ENCODE results near the gene TMC8.
"Not testable (repeated sequence)": the region's sequence is repeated elsewhere in the genome, so short reads cannot be mapped to it uniquely, and the experiment has no call there.

TMC8 gene

GRCh38 chr17:78130437-78131101 lies at the start of gene TMC8:
TSS of gene TMC8 (plus strand) at chr17:78130771. CDS start at chr17:78131589, 818 bp downstream.
- H3K27ac ChIP-seq (ENCODE audit: low read depth, low read length), result no peak within 1 kb of the TSS
- no peak within 1 kb of the TSS for H3K4me3 ChIP-seq (ENCODE audit: low read depth in 1 of 2, low read length in 2 of 2)
- H3K4me1 ChIP-seq (ENCODE audit: insufficient read depth, low read length), result peaks cover 8% of the 10 kb centered on the region
- no peak within 1 kb of the TSS for H3K9ac ChIP-seq (ENCODE audit: low read length)
- H3K27me3 ChIP-seq (ENCODE audit: control insufficient read depth in 1 of 2, insufficient read depth in 2 of 2, low read length in 2 of 2), result peaks cover 0 to 60% of the 10 kb centered on the region in 2 donors
- no peaks in the 10 kb centered on the region for H3K36me3 ChIP-seq (ENCODE audit: insufficient read depth, low read length)
- H3K9me3 ChIP-seq (ENCODE audit: low read length), result no peaks in the 10 kb centered on the region

- H3K4me3 ChIP-seq (ENCODE audit: low read depth in 1 of 2, low read length in 2 of 2), result no peak overlapping the region
- no peaks in the 10 kb centered on the region for H3K27me3 ChIP-seq (ENCODE audit: control insufficient read depth in 1 of 2, insufficient read depth in 2 of 2, low read length in 2 of 2)
- H3K36me3 ChIP-seq (ENCODE audit: insufficient read depth, low read length), result peaks cover 40% of the 10 kb centered on the region
- no peak overlapping the region for H3K27ac ChIP-seq (ENCODE audit: low read depth, low read length)
- H3K9ac ChIP-seq (ENCODE audit: low read length), result no peak overlapping the region
- no peaks in the 10 kb centered on the region for H3K4me1 ChIP-seq (ENCODE audit: insufficient read depth, low read length)
- no peaks in the 10 kb centered on the region for H3K9me3 ChIP-seq (ENCODE audit: low read length)
Measured at GRCh38 chr17:78081551-78081950, 49.0 kb upstream of the TMC8 start.

GRCh38 chr17:78082355-78082872 lies 48.2 kb upstream of the TMC8 start:
- H3K9ac ChIP-seq (ENCODE audit: low read length); H3K27me3 ChIP-seq (ENCODE audit: control insufficient read depth in 1 of 2, insufficient read depth in 2 of 2, low read length in 2 of 2); H3K4me3 ChIP-seq (ENCODE audit: low read depth in 1 of 2, low read length in 2 of 2); H3K27ac ChIP-seq (ENCODE audit: low read depth, low read length); H3K4me1 ChIP-seq (ENCODE audit: insufficient read depth, low read length); H3K9me3 ChIP-seq (ENCODE audit: low read length): not testable (repeated sequence)
- H3K36me3 ChIP-seq (ENCODE audit: insufficient read depth, low read length), result peaks cover 38% of the 10 kb centered on the region

GRCh38 chr17:78082988-78083387 lies 47.6 kb upstream of the TMC8 start:
- Histone ChIP-seq H3K4me3 (ENCODE audit: low read depth in 1 of 2, low read length in 2 of 2) (no peak overlapping the region), H3K9ac (ENCODE audit: low read length) (no peak overlapping the region), H3K27ac (ENCODE audit: low read depth, low read length) (no peak overlapping the region), H3K4me1 (ENCODE audit: insufficient read depth, low read length) (no peaks in the 10 kb centered on the region), H3K9me3 (ENCODE audit: low read length) (no peaks in the 10 kb centered on the region), H3K36me3 (ENCODE audit: insufficient read depth, low read length) (peaks cover 38% of the 10 kb centered on the region), H3K27me3 (ENCODE audit: control insufficient read depth in 1 of 2, insufficient read depth in 2 of 2, low read length in 2 of 2) (no peaks in the 10 kb centered on the region)

- peaks cover 69% of the 10 kb centered on the region for H3K36me3 ChIP-seq (ENCODE audit: insufficient read depth, low read length)
- H3K27ac ChIP-seq (ENCODE audit: low read depth, low read length), result no peak overlapping the region
Measured at GRCh38 chr17:78086740-78087139, 43.8 kb upstream of the TMC8 start.

GRCh38 chr17:78088529-78088928 lies 42.0 kb upstream of the TMC8 start:
- no peaks in the 10 kb centered on the region for H3K4me1 ChIP-seq (ENCODE audit: insufficient read depth, low read length)
- H3K36me3 ChIP-seq (ENCODE audit: insufficient read depth, low read length), result peaks cover 81% of the 10 kb centered on the region
- H3K27ac ChIP-seq (ENCODE audit: low read depth, low read length), result no peak overlapping the region
- no peaks in the 10 kb centered on the region for H3K27me3 ChIP-seq (ENCODE audit: control insufficient read depth in 1 of 2, insufficient read depth in 2 of 2, low read length in 2 of 2)
- H3K9me3 ChIP-seq (ENCODE audit: low read length), result no peaks in the 10 kb centered on the region
- no peak overlapping the region for H3K9ac ChIP-seq (ENCODE audit: low read length)
- H3K4me3 ChIP-seq (ENCODE audit: low read depth in 1 of 2, low read length in 2 of 2), result no peak overlapping the region

More at GRCh38 chr17:78086740-78087139, 43.8 kb upstream of the TMC8 start:
- Histone ChIP-seq H3K9me3 (ENCODE audit: low read length) (no peaks in the 10 kb centered on the region), H3K4me3 (ENCODE audit: low read depth in 1 of 2, low read length in 2 of 2) (no peak overlapping the region), H3K9ac (ENCODE audit: low read length) (no peak overlapping the region), H3K27me3 (ENCODE audit: control insufficient read depth in 1 of 2, insufficient read depth in 2 of 2, low read length in 2 of 2) (no peaks in the 10 kb centered on the region), H3K4me1 (ENCODE audit: insufficient read depth, low read length) (no peaks in the 10 kb centered on the region)

GRCh38 chr17:78089576-78090281 lies 40.8 kb upstream of the TMC8 start:
- H3K27me3 ChIP-seq (ENCODE audit: control insufficient read depth in 1 of 2, insufficient read depth in 2 of 2, low read length in 2 of 2), result no peaks in the 10 kb centered on the region
- H3K36me3 ChIP-seq (ENCODE audit: insufficient read depth, low read length), result peaks cover 88% of the 10 kb centered on the region
- no peak overlapping the region for H3K4me3 ChIP-seq (ENCODE audit: low read depth in 1 of 2, low read length in 2 of 2)
- H3K27ac ChIP-seq (ENCODE audit: low read depth, low read length), result no peak overlapping the region
- no peak overlapping the region for H3K9ac ChIP-seq (ENCODE audit: low read length)
- no peaks in the 10 kb centered on the region for H3K9me3 ChIP-seq (ENCODE audit: low read length)
- H3K4me1 ChIP-seq (ENCODE audit: insufficient read depth, low read length), result no peaks in the 10 kb centered on the region

GRCh38 chr17:78092794-78093324 lies 37.7 kb upstream of the TMC8 start:
- Histone ChIP-seq H3K9ac (ENCODE audit: low read length) (no peak overlapping the region), H3K4me1 (ENCODE audit: insufficient read depth, low read length) (no peaks in the 10 kb centered on the region), H3K9me3 (ENCODE audit: low read length) (no peaks in the 10 kb centered on the region), H3K36me3 (ENCODE audit: insufficient read depth, low read length) (peaks cover 93% of the 10 kb centered on the region), H3K4me3 (ENCODE audit: low read depth in 1 of 2, low read length in 2 of 2) (no peak overlapping the region), H3K27ac (ENCODE audit: low read depth, low read length) (no peak overlapping the region), H3K27me3 (ENCODE audit: control insufficient read depth in 1 of 2, insufficient read depth in 2 of 2, low read length in 2 of 2) (no peaks in the 10 kb centered on the region)

GRCh38 chr17:78095035-78095434 lies 35.5 kb upstream of the TMC8 start:
- Histone ChIP-seq H3K36me3 (ENCODE audit: insufficient read depth, low read length) (peaks cover 90% of the 10 kb centered on the region), H3K4me3 (ENCODE audit: low read depth in 1 of 2, low read length in 2 of 2) (no peak overlapping the region)

GRCh38 chr17:78096093-78096492 lies 34.5 kb upstream of the TMC8 start:
- Histone ChIP-seq H3K9me3 (ENCODE audit: low read length) (no peaks in the 10 kb centered on the region), H3K27ac (ENCODE audit: low read depth, low read length) (no peak overlapping the region), H3K4me1 (ENCODE audit: insufficient read depth, low read length) (no peaks in the 10 kb centered on the region), H3K9ac (ENCODE audit: low read length) (no peak overlapping the region), H3K27me3 (ENCODE audit: control insufficient read depth in 1 of 2, insufficient read depth in 2 of 2, low read length in 2 of 2) (no peaks in the 10 kb centered on the region), H3K36me3 (ENCODE audit: insufficient read depth, low read length) (peaks cover 81% of the 10 kb centered on the region), H3K4me3 (ENCODE audit: low read depth in 1 of 2, low read length in 2 of 2) (no peak overlapping the region)

More at GRCh38 chr17:78095035-78095434, 35.5 kb upstream of the TMC8 start:
- H3K9me3 ChIP-seq (ENCODE audit: low read length), result no peaks in the 10 kb centered on the region
- no peaks in the 10 kb centered on the region for H3K27me3 ChIP-seq (ENCODE audit: control insufficient read depth in 1 of 2, insufficient read depth in 2 of 2, low read length in 2 of 2)
- H3K27ac ChIP-seq (ENCODE audit: low read depth, low read length), result no peak overlapping the region
- no peaks in the 10 kb centered on the region for H3K4me1 ChIP-seq (ENCODE audit: insufficient read depth, low read length)
- no peak overlapping the region for H3K9ac ChIP-seq (ENCODE audit: low read length)

- H3K4me3 ChIP-seq (ENCODE audit: low read depth in 1 of 2, low read length in 2 of 2), result no peak overlapping the region
- H3K9ac ChIP-seq (ENCODE audit: low read length), result no peak overlapping the region
- no peaks in the 10 kb centered on the region for H3K9me3 ChIP-seq (ENCODE audit: low read length)
- peaks cover 65% of the 10 kb centered on the region for H3K36me3 ChIP-seq (ENCODE audit: insufficient read depth, low read length)
- no peak overlapping the region for H3K27ac ChIP-seq (ENCODE audit: low read depth, low read length)
- peaks cover 5% of the 10 kb centered on the region for H3K4me1 ChIP-seq (ENCODE audit: insufficient read depth, low read length)
- no peaks in the 10 kb centered on the region for H3K27me3 ChIP-seq (ENCODE audit: control insufficient read depth in 1 of 2, insufficient read depth in 2 of 2, low read length in 2 of 2)
Measured at GRCh38 chr17:78101112-78101511, 29.5 kb upstream of the TMC8 start.
